Transverse colon (tissue), 4 donors: ENCODE measurements around the gene CLSTN2. TPM values are rescaled to one million over a fixed set of nuclear protein-coding genes. Genes with fewer than 3 reads are reported as not detected.

ENCODE experiments used
- DNase-seq: peaks from one replicate; pipeline ENCODE4 v3.0.0-alpha.2; 2019
- H3K27ac ChIP-seq, 4 donors: fragments of 200-600 bp; sonication (generic); 2 replicates each; pipeline ENCODE4 v1.5.1; 2016 to 2018; ENCODE audit warnings: inconsistent platforms in 4 of 4
- H3K27me3 ChIP-seq: fragments of 200-600 bp; sonication (generic); 2 replicates; pipeline ENCODE4 v1.5.1; 2017; ENCODE audit warnings: inconsistent platforms
- H3K36me3 ChIP-seq, 4 donors: fragments of 200-600 bp; sonication (generic); 2 replicates each; pipeline ENCODE4 v1.5.1; 2017 to 2019; ENCODE audit warnings: inconsistent platforms in 4 of 4
- H3K4me1 ChIP-seq, 4 donors: fragments of 200-600 bp; sonication (generic); 2 replicates each; pipeline ENCODE4 v1.5.1; 2017 to 2020; ENCODE audit warnings: inconsistent platforms in 4 of 4
- H3K4me3 ChIP-seq, 4 donors: fragments of 200-600 bp; sonication (generic); 1 replicate in 1 of 4; 2 replicates in 3 of 4; pipeline versions ENCODE4 v1.5.1 to v1.6.1; 2017 to 2019; ENCODE audit warnings: inconsistent platforms in 4 of 4
- H3K9me3 ChIP-seq, 2 donors: fragments of 200-600 bp; sonication (generic); 2 replicates each; pipeline ENCODE4 v1.5.1; 2017 to 2019; ENCODE audit warnings: inconsistent platforms in 2 of 2
- CTCF ChIP-seq, 5 experiments: fragments of 200-600 bp in 3 of 5; fragments of 450-650 bp in 2 of 5; sonication (generic) in 3 of 5; IDR thresholded peaks; 1 replicate in 2 of 5; 2 replicates in 3 of 5; pipeline ENCODE4 v1.5.1; 2016 to 2017; ENCODE audit warnings: antibody characterized with exemption in 5 of 5, inconsistent platforms in 3 of 5, mild to moderate bottlenecking in 2 of 5, moderate library complexity in 1 of 5
- EP300 ChIP-seq: sonication (generic); formaldehyde crosslinking; IDR thresholded peaks from one replicate; pipeline ENCODE4 v1.6.1; 2017; ENCODE audit warnings: antibody characterized with exemption, low read depth
- POLR2A ChIP-seq: fragments of 450-650 bp; IDR thresholded peaks from one replicate; pipeline ENCODE4 v1.6.1; 2016; ENCODE audit warnings: antibody characterized with exemption, mild to moderate bottlenecking, moderate library complexity
- POLR2AphosphoS5 ChIP-seq, 3 donors: sonication (generic); formaldehyde crosslinking; IDR thresholded peaks; one replicate each; pipeline ENCODE4 v1.6.1; 2016; ENCODE audit warnings: antibody characterized with exemption in 3 of 3
- WGBS, 2 donors: methylation state at CpG; one replicate each; pipeline ENCODE4 v1.1.5; 2018; ENCODE audit warnings: low coverage in 1 of 2; 5-methylcytosine and 5-hydroxymethylcytosine counted together
- in situ Hi-C, 4 donors: fragments of 200-750 bp; cut with MboI; loops; one replicate each; pipeline versions ENCODE4 v1.15.0 to v1.15.1; 2017; ENCODE audit warnings: low sequenced_read_pairs in 3 of 4, low pct_ligation_motif_present in 1 of 4, low pct_unique_long_range_greater_than_20kb in 1 of 4
- intact Hi-C: fragments of 100-400 bp; cut with DNase I; formaldehyde crosslinking; loops from one replicate; pipeline ENCODE4 v1.15.1; 2023; ENCODE audit warnings: low total_unique reads
- total RNA-seq, 4 donors: library from RNA; depleted of rRNA; stranded (reverse); fragments of >200 nt; gene quantifications; one replicate each; pipeline ENCODE4 v1.1.0, GENCODE V29; 2016

CLSTN2 gene
- total RNA-seq, 4 donors from 2014 or later: 0.60 to 9.0 (median 2.2) TPM

- intact Hi-C loops (no loop called here), in situ Hi-C loops (no loop called here)
- no peak overlapping the region for H3K27ac ChIP-seq
- no peaks in the 10 kb centered on the region for H3K4me1 ChIP-seq
- DNase-seq: no peak
- no peaks in the 10 kb centered on the region for H3K36me3 ChIP-seq
- no peaks in the 10 kb centered on the region for H3K27me3 ChIP-seq
- no peak overlapping the region for H3K4me3 ChIP-seq
- TF ChIP-seq POLR2AphosphoS5 (IDR thresholded peaks at IDR 0.05) (no peak), POLR2A (no peak), CTCF (IDR thresholded peaks at IDR 0.05) (no peak), EP300 (no peak)
- H3K9me3 ChIP-seq: no peaks in the 10 kb centered on the region
Measured at GRCh38 chr3:140247775-140248174, 312.8 kb downstream of the CLSTN2 start.

DNA sequence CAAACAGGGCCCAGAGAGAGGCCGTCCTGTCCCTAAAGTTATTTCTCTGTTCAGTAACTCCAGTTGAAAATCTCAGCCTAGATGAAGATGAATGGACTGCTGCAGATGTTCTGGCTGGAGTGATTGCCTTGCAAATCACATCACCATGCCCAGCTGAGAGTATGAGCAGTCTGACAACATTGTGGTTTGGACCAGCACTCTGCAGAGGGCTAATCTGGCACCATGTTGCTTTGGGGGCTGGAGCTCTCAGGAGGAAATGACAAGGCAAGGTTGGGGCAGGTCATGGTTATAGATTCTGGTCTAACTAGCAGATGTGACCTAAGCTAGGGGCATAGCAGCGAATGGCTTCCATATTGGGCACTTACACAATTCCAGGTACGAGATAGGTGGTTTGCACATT is 314.2 kb downstream of the CLSTN2 start:
- Histone ChIP-seq H3K9me3 (no peaks in the 10 kb centered on the region), H3K4me1 (no peaks in the 10 kb centered on the region), H3K4me3 (no peak overlapping the region), H3K27ac (no peak overlapping the region), H3K36me3 (no peaks in the 10 kb centered on the region), H3K27me3 (no peaks in the 10 kb centered on the region)
- DNase-seq: no peak
- intact Hi-C loops (no loop called here), in situ Hi-C loops (no loop called here)
- WGBS, 2 donors: 89 to 100% methylated on average over 2 to 3 of the region's 3 CpGs
- TF ChIP-seq POLR2A: no peak
- no peak for TF ChIP-seq POLR2AphosphoS5 (IDR thresholded peaks at IDR 0.05)
- no peak for TF ChIP-seq CTCF (IDR thresholded peaks at IDR 0.05)
- no peak for TF ChIP-seq EP300

DNA sequence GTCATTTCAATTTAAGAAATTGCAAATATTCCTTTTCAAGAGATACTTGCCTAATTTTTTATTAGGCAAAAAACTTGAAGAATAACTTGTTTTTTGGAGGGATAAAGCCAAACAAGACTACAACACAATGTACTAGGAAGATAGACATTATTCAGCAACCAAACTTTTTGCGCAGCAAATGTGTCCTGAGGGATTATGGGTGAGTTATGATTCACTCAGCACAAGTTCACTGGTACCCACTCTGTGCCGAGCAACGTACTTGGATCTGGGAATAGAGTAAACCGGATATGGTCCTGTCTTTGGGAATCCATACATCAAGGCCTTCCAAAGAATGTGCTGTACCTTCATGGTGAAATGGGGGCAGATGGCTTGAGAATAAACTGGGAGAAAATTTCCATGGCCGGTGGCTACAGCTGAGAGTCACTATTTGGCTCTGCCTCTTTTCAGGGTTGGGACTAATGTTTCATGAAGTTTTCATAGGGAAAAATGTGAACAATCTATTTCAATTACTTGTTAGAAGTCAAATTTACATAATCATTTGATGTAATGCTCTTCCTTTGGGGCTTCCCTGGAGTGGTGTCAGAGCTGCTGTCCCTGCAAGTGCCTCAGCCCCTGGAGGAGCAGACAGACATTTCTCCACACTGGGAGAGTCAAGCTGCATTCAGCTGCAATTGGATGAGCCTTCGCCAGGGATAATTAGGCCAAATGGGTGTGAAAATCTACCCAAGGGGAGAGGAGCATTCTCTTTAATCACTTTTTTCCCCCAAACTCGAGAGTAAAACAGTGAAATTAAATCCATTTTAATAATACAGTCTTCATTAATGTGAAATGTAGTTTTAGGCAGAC is 315.2 kb downstream of the CLSTN2 start:
- no peaks in the 10 kb centered on the region for H3K4me1 ChIP-seq
- in situ Hi-C loops: no loop called here
- H3K27ac ChIP-seq: no peak overlapping the region
- 82 to 88% methylated on average over 7 of the region's 7 CpGs for WGBS, 2 donors
- intact Hi-C loops: no loop called here
- TF ChIP-seq POLR2AphosphoS5 (IDR thresholded peaks at IDR 0.05) (no peak), POLR2A (no peak), CTCF (IDR thresholded peaks at IDR 0.05) (no peak), EP300 (no peak)
- no peaks in the 10 kb centered on the region for H3K27me3 ChIP-seq
- no peaks in the 10 kb centered on the region for H3K9me3 ChIP-seq
- no peaks in the 10 kb centered on the region for H3K36me3 ChIP-seq
- DNase-seq: no peak
- H3K4me3 ChIP-seq: no peak overlapping the region

DNA sequence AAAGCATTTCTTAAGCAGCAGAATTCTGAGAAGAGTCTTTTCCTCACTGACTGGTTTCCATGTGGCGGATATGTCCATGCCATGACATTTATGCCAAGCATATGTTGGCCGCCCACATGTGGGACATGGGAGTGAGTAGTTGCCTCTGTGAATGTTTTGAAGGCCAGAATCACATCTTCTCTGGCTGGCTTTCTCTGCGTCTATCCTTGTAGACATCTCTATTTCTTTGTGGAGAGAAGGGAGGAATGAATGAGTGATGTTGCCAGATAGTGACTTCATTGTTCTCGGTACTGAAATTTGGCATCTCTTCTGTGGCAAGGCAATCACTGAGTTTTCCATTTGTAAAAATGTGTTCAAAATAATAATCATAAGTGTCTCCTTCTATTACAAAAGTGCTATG is 316.0 kb downstream of the CLSTN2 start:
- in situ Hi-C loops (no loop called here), intact Hi-C loops (no loop called here)
- H3K4me3 ChIP-seq: no peak overlapping the region
- H3K27me3 ChIP-seq: no peaks in the 10 kb centered on the region
- WGBS, 2 donors: 50 to 84% methylated on average over 1 to 4 of the region's 4 CpGs
- no peaks in the 10 kb centered on the region for H3K4me1 ChIP-seq
- no peaks in the 10 kb centered on the region for H3K9me3 ChIP-seq
- TF ChIP-seq EP300 (no peak), POLR2AphosphoS5 (IDR thresholded peaks at IDR 0.05) (no peak), POLR2A (no peak), CTCF (IDR thresholded peaks at IDR 0.05) (no peak)
- no peak overlapping the region for H3K27ac ChIP-seq
- no peaks in the 10 kb centered on the region for H3K36me3 ChIP-seq
- DNase-seq: no peak
